ENCODE results near the gene FARP1.
A peak's percentile ranks its signal among the peaks of the same experiment; 100 is the strongest.

Gene FARP1

DNA sequence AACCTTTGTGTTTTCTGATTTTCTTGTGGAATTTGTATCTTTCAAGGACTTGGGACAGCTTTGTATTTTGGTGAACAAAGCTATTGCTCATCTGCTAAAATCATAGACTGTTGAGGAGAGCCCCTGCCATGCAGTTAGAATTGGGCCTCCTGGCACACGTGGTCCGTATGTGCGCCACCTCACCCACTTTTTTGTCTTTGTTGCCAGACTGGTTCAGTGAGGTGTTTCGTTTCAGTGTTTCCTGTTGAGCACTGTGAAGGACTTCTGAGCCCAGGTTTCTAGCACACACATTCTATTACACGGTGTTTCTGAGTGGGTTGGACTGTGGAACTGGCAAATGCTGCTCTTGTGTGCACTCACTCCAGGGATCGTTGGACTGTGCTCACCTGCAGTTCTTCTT lies 71.8 kb downstream of the FARP1 start (continued):
- TF ChIP-seq, protein P1, sequence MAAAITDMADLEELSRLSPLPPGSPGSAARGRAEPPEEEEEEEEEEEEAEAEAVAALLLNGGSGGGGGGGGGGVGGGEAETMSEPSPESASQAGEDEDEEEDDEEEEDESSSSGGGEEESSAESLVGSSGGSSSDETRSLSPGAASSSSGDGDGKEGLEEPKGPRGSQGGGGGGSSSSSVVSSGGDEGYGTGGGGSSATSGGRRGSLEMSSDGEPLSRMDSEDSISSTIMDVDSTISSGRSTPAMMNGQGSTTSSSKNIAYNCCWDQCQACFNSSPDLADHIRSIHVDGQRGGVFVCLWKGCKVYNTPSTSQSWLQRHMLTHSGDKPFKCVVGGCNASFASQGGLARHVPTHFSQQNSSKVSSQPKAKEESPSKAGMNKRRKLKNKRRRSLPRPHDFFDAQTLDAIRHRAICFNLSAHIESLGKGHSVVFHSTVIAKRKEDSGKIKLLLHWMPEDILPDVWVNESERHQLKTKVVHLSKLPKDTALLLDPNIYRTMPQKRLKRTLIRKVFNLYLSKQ (tag by site-specific recombination; IDR thresholded peaks at IDR 0.05; ENCODE audit: borderline replicate concordance), result no peak
- no peak for TF ChIP-seq ZNF121 (tag by site-specific recombination; IDR thresholded peaks at IDR 0.05)
- no peak for TF ChIP-seq ZNF223 (tag by site-specific recombination; IDR thresholded peaks at IDR 0.05)
- TF ChIP-seq ZNF707 (tag by site-specific recombination; IDR thresholded peaks at IDR 0.05), result no peak
- TF ChIP-seq, protein P2, sequence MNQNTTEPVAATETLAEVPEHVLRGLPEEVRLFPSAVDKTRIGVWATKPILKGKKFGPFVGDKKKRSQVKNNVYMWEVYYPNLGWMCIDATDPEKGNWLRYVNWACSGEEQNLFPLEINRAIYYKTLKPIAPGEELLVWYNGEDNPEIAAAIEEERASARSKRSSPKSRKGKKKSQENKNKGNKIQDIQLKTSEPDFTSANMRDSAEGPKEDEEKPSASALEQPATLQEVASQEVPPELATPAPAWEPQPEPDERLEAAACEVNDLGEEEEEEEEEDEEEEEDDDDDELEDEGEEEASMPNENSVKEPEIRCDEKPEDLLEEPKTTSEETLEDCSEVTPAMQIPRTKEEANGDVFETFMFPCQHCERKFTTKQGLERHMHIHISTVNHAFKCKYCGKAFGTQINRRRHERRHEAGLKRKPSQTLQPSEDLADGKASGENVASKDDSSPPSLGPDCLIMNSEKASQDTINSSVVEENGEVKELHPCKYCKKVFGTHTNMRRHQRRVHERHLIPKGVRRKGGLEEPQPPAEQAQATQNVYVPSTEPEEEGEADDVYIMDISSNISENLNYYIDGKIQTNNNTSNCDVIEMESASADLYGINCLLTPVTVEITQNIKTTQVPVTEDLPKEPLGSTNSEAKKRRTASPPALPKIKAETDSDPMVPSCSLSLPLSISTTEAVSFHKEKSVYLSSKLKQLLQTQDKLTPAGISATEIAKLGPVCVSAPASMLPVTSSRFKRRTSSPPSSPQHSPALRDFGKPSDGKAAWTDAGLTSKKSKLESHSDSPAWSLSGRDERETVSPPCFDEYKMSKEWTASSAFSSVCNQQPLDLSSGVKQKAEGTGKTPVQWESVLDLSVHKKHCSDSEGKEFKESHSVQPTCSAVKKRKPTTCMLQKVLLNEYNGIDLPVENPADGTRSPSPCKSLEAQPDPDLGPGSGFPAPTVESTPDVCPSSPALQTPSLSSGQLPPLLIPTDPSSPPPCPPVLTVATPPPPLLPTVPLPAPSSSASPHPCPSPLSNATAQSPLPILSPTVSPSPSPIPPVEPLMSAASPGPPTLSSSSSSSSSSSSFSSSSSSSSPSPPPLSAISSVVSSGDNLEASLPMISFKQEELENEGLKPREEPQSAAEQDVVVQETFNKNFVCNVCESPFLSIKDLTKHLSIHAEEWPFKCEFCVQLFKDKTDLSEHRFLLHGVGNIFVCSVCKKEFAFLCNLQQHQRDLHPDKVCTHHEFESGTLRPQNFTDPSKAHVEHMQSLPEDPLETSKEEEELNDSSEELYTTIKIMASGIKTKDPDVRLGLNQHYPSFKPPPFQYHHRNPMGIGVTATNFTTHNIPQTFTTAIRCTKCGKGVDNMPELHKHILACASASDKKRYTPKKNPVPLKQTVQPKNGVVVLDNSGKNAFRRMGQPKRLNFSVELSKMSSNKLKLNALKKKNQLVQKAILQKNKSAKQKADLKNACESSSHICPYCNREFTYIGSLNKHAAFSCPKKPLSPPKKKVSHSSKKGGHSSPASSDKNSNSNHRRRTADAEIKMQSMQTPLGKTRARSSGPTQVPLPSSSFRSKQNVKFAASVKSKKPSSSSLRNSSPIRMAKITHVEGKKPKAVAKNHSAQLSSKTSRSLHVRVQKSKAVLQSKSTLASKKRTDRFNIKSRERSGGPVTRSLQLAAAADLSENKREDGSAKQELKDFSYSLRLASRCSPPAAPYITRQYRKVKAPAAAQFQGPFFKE (tag by site-specific recombination; IDR thresholded peaks at IDR 0.05; ENCODE audit: borderline replicate concordance), result no peak
- TF ChIP-seq ZNF555 (tag by site-specific recombination; conservative IDR thresholded peaks at IDR 0.05), result no peak

DNA sequence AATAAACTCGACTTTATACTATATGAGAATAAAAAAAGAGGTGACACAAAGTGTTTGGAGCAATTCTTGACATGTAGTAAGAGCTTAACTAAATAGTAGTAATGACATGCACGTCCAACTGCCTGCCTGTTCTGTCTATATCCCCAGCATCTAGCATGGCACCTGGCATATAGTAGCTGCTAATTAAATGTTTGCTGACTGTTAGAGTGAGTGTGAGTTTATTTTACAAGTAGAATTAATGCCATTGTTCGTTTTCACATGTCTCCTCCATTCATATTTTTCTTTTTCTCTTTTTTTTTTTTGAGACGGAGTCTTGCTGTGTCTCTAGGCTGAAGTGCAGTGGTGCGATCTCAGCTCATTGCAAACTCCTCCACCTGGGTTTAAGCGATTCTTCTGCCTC lies 72.6 kb downstream of the FARP1 start:
- no peaks in the 10 kb centered on the region for H3K9me3 ChIP-seq (ENCODE audit: control insufficient read depth, insufficient read depth, low read depth, low read length)
- TF ChIP-seq, protein P3, sequence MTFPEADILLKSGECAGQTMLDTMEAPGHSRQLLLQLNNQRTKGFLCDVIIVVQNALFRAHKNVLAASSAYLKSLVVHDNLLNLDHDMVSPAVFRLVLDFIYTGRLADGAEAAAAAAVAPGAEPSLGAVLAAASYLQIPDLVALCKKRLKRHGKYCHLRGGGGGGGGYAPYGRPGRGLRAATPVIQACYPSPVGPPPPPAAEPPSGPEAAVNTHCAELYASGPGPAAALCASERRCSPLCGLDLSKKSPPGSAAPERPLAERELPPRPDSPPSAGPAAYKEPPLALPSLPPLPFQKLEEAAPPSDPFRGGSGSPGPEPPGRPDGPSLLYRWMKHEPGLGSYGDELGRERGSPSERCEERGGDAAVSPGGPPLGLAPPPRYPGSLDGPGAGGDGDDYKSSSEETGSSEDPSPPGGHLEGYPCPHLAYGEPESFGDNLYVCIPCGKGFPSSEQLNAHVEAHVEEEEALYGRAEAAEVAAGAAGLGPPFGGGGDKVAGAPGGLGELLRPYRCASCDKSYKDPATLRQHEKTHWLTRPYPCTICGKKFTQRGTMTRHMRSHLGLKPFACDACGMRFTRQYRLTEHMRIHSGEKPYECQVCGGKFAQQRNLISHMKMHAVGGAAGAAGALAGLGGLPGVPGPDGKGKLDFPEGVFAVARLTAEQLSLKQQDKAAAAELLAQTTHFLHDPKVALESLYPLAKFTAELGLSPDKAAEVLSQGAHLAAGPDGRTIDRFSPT (tag by site-specific recombination; IDR thresholded peaks at IDR 0.05), result no peak
- TF ChIP-seq ZNF664 (tag by site-specific recombination; IDR thresholded peaks at IDR 0.05), result peak; percentile 92
- no peak overlapping the region for H3K27ac ChIP-seq (ENCODE audit: extremely low read depth, low read depth, low read length)
- ChIA-PET CTCF (interaction anchor here (0.6 to 0.7 kb wide), 2 partner anchors 26 to 60 kb away, joined by 6 to 7 read pairs; no protein-coding TSS in a partner anchor), POLR2A (no interaction called here)
- H3K4me1 ChIP-seq (ENCODE audit: control insufficient read depth, insufficient read depth, low read length), result peaks cover 9% of the 10 kb centered on the region
- no peak overlapping the region for H3K4me3 ChIP-seq (ENCODE audit: low read depth, low read length)
- peaks cover 0 to 3% of the 10 kb centered on the region in 2 experiments; a peak in 1 of 3 replicates for H3K36me3 ChIP-seq (ENCODE audit: control insufficient read depth in 2 of 2, insufficient read depth in 1 of 2, low read length in 2 of 2)

DNA sequence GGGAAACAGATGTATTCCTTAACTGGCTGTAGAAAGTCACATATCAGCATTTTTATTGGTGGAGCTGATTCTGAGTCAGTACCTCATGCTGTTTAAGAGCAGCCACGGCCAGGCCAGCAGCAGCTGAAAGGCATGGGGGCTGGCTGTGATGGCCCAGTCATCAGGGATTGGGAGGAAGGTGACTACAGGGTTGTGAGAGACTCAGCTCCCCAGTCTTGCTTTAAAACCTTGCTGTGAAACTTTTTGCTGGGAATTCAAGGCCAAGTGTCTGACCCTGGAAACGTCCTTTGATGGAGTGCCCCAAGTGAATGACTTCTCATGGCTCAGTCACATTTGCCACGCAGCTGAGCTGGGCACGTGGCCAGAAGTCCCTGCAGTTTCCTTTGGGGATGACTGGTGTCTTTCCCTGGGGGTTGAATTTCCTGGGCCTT lies 73.3 kb downstream of the FARP1 start:
- no peaks in the 10 kb centered on the region for H3K9me3 ChIP-seq (ENCODE audit: control insufficient read depth, insufficient read depth, low read depth, low read length)
- H3K36me3 ChIP-seq (ENCODE audit: control insufficient read depth in 2 of 2, insufficient read depth in 1 of 2, low read length in 2 of 2), result peaks cover 0 to 3% of the 10 kb centered on the region in 2 experiments; a peak in 1 of 3 replicates
- H3K27ac ChIP-seq (ENCODE audit: extremely low read depth, low read depth, low read length), result no peak overlapping the region
- H3K4me3 ChIP-seq (ENCODE audit: low read depth, low read length), result no peak overlapping the region
- POLR2A ChIA-PET, result no interaction called here
- CTCF ChIA-PET, result interaction anchor here (0.6 kb wide), 1 partner anchor 10 kb away, joined by 4 read pairs; no protein-coding TSS in a partner anchor
- H3K4me1 ChIP-seq (ENCODE audit: control insufficient read depth, insufficient read depth, low read length), result peaks cover 12% of the 10 kb centered on the region
- TF ChIP-seq, protein P4, sequence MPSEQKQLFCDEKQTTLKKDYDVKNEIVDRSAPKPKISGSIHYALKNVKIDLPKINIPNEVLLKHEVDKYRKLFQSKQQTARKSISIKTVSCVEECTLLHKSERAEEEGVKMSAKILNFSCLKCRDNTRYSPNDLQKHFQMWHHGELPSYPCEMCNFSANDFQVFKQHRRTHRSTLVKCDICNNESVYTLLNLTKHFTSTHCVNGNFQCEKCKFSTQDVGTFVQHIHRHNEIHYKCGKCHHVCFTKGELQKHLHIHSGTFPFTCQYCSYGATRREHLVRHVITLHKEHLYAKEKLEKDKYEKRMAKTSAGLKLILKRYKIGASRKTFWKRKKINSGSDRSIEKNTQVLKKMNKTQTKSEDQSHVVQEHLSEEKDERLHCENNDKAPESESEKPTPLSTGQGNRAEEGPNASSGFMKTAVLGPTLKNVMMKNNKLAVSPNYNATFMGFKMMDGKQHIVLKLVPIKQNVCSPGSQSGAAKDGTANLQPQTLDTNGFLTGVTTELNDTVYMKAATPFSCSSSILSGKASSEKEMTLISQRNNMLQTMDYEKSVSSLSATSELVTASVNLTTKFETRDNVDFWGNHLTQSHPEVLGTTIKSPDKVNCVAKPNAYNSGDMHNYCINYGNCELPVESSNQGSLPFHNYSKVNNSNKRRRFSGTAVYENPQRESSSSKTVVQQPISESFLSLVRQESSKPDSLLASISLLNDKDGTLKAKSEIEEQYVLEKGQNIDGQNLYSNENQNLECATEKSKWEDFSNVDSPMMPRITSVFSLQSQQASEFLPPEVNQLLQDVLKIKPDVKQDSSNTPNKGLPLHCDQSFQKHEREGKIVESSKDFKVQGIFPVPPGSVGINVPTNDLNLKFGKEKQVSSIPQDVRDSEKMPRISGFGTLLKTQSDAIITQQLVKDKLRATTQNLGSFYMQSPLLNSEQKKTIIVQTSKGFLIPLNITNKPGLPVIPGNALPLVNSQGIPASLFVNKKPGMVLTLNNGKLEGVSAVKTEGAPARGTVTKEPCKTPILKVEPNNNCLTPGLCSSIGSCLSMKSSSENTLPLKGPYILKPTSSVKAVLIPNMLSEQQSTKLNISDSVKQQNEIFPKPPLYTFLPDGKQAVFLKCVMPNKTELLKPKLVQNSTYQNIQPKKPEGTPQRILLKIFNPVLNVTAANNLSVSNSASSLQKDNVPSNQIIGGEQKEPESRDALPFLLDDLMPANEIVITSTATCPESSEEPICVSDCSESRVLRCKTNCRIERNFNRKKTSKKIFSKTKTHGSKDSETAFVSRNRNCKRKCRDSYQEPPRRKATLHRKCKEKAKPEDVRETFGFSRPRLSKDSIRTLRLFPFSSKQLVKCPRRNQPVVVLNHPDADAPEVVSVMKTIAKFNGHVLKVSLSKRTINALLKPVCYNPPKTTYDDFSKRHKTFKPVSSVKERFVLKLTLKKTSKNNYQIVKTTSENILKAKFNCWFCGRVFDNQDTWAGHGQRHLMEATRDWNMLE (tag by site-specific recombination; conservative IDR thresholded peaks at IDR 0.05; ENCODE audit: low read depth), result no peak
- TF ChIP-seq, protein P5, sequence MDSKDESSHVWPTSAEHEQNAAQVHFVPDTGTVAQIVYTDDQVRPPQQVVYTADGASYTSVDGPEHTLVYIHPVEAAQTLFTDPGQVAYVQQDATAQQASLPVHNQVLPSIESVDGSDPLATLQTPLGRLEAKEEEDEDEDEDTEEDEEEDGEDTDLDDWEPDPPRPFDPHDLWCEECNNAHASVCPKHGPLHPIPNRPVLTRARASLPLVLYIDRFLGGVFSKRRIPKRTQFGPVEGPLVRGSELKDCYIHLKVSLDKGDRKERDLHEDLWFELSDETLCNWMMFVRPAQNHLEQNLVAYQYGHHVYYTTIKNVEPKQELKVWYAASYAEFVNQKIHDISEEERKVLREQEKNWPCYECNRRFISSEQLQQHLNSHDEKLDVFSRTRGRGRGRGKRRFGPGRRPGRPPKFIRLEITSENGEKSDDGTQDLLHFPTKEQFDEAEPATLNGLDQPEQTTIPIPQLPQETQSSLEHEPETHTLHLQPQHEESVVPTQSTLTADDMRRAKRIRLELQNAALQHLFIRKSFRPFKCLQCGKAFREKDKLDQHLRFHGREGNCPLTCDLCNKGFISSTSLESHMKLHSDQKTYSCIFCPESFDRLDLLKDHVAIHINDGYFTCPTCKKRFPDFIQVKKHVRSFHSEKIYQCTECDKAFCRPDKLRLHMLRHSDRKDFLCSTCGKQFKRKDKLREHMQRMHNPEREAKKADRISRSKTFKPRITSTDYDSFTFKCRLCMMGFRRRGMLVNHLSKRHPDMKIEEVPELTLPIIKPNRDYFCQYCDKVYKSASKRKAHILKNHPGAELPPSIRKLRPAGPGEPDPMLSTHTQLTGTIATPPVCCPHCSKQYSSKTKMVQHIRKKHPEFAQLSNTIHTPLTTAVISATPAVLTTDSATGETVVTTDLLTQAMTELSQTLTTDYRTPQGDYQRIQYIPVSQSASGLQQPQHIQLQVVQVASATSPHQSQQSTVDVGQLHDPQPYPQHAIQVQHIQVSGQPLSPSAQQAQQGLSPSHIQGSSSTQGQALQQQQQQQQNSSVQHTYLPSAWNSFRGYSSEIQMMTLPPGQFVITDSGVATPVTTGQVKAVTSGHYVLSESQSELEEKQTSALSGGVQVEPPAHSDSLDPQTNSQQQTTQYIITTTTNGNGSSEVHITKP (tag by site-specific recombination; IDR thresholded peaks at IDR 0.05), result peak; percentile 65
- TF ChIP-seq ZNF660 (tag by site-specific recombination; IDR thresholded peaks at IDR 0.05) (peak; percentile 64), ZIC2 (tag by site-specific recombination; IDR thresholded peaks at IDR 0.05) (peak; percentile 63), ZNF558 (tag by site-specific recombination; IDR thresholded peaks at IDR 0.05) (0 out of 2 replicates have a peak, but pooled peaks have one; percentile 14)
